Activated naive CD4-positive, alpha-beta T cell treated with anti-CD3 and anti-CD28 coated beads for 36 hours (primary cell): ENCODE measurements around the gene CCNE1. TPM values are rescaled to one million over a fixed set of nuclear protein-coding genes. Genes with fewer than 3 reads are reported as not detected.
A peak's percentile ranks its signal among the peaks of the same experiment; 100 is the strongest.

Source experiments
- CTCF ChIA-PET: fragments of 350-600 bp; sonication (Branson Sonifier 250); formaldehyde crosslinking; loops from one replicate; lab custom pipeline; 2021; ENCODE audit warnings: antibody characterized with exemption; lab: Charles Lee
- DNase-seq: peaks from one replicate; pipeline ENCODE4 v3.0.0-alpha.2; 2020
- H3K27ac Mint-ChIP-seq: one replicate; pipeline ENCODE4 v1.8.0; 2021; ENCODE audit warnings: mild to moderate bottlenecking, mixed read lengths
- H3K27me3 Mint-ChIP-seq: one replicate; pipeline ENCODE4 v1.8.0; 2021; ENCODE audit warnings: low read depth, mixed read lengths
- H3K36me3 Mint-ChIP-seq: one replicate; pipeline ENCODE4 v1.8.0; 2021; ENCODE audit warnings: low read depth, mixed read lengths
- H3K4me1 Mint-ChIP-seq: one replicate; pipeline ENCODE4 v1.8.0; 2021; ENCODE audit warnings: low read depth, mixed read lengths
- H3K4me3 Mint-ChIP-seq: one replicate; pipeline ENCODE4 v1.8.0; 2021; ENCODE audit warnings: mild to moderate bottlenecking, moderate library complexity, mixed read lengths
- H3K9me3 Mint-ChIP-seq: one replicate; pipeline ENCODE4 v1.8.0; 2021; ENCODE audit warnings: mixed read lengths
- intact Hi-C: fragments of 100-400 bp; cut with micrococcal nuclease; formaldehyde crosslinking; loops from one replicate; pipeline ENCODE4 v1.15.1; 2023
- total RNA-seq, 2 experiments: library from RNA; stranded (reverse); gene quantifications; one replicate each; pipeline ENCODE4 v1.2.3, GENCODE V29; 2021

The CCNE1 gene
- total RNA-seq, 2 experiments from 2014 or later, result 31.2 to 34.1 TPM

- no peak overlapping the region for H3K4me3 Mint-ChIP-seq
- no peaks in the 10 kb centered on the region for H3K9me3 Mint-ChIP-seq
- H3K27me3 Mint-ChIP-seq, result no peaks in the 10 kb centered on the region
- peaks cover 37% of the 10 kb centered on the region for H3K4me1 Mint-ChIP-seq
- intact Hi-C loops, result no loop called here
- CTCF ChIA-PET, result interaction anchor here (0.6 kb wide), 1 partner anchor 62 kb away, joined by 5 read pairs; no protein-coding TSS in a partner anchor
- no peaks in the 10 kb centered on the region for H3K36me3 Mint-ChIP-seq
- no peak for DNase-seq
- H3K27ac Mint-ChIP-seq, result no peak overlapping the region
These were observed 29.4 kb downstream of the CCNE1 start for GRCh38 chr19:29841209-29841558.

DNA sequence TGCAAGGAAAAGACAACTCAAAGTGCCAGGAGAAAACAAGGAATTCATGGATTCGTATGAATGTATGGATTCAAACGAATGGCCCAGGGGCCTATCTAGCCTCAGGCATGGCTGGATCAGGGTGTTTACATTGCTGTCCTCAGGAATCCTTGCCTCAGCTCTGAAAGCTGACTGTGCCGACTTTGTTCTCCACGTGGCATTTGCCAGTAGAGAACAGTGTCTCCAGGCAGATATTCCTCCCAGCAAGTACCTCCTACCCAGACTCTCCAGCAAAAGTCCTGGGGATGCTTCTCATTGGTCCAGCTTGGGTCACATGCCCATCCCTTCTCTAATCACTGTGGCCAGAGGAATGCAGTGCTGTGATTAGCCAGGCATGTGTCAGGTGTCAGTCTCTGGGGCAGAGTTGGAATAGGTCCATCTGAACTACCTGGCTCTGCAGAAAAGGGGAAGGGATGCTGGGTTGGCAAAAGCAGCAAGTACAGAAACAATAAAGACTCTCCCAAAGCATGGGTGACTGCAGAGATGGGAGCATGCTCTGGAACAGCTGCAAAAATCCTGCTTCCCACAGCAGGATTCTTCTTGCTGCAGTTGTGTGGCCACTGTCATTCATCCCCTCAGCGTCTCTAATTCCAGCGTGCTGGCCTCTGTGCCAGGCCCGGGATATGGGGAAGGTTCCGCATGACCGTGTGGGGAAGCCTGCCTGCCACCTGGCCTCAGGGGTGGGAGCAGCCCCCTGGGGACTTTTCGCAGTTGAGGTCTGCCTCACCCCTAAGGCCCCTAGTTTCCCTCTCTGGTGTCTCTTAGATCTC, 30.0 kb downstream of the CCNE1 start:
- Mint-ChIP-seq H3K27me3 (no peaks in the 10 kb centered on the region), H3K36me3 (no peaks in the 10 kb centered on the region), H3K9me3 (no peaks in the 10 kb centered on the region), H3K27ac (no peak overlapping the region), H3K4me1 (peaks cover 32% of the 10 kb centered on the region), H3K4me3 (no peak overlapping the region)
- no peak for DNase-seq
- intact Hi-C loops, result no loop called here
- CTCF ChIA-PET, result interaction anchor here (1.0 kb wide), 1 partner anchor 125 kb away, joined by 3 read pairs; no protein-coding TSS in a partner anchor

- DNase-seq, result no peak
- CTCF ChIA-PET, result interaction anchor here (0.6 to 1.9 kb wide), 3 partner anchors 26 to 126 kb away, joined by 3 to 6 read pairs (median 5); no protein-coding TSS in a partner anchor
- no peak overlapping the region for H3K4me3 Mint-ChIP-seq
- no peaks in the 10 kb centered on the region for H3K36me3 Mint-ChIP-seq
- no peak overlapping the region for H3K27ac Mint-ChIP-seq
- peaks cover 23% of the 10 kb centered on the region for H3K4me1 Mint-ChIP-seq
- intact Hi-C loops, result no loop called here
- H3K9me3 Mint-ChIP-seq, result no peaks in the 10 kb centered on the region
- no peaks in the 10 kb centered on the region for H3K27me3 Mint-ChIP-seq
These were observed 30.8 kb downstream of the CCNE1 start for GRCh38 chr19:29842471-29843179.

DNA sequence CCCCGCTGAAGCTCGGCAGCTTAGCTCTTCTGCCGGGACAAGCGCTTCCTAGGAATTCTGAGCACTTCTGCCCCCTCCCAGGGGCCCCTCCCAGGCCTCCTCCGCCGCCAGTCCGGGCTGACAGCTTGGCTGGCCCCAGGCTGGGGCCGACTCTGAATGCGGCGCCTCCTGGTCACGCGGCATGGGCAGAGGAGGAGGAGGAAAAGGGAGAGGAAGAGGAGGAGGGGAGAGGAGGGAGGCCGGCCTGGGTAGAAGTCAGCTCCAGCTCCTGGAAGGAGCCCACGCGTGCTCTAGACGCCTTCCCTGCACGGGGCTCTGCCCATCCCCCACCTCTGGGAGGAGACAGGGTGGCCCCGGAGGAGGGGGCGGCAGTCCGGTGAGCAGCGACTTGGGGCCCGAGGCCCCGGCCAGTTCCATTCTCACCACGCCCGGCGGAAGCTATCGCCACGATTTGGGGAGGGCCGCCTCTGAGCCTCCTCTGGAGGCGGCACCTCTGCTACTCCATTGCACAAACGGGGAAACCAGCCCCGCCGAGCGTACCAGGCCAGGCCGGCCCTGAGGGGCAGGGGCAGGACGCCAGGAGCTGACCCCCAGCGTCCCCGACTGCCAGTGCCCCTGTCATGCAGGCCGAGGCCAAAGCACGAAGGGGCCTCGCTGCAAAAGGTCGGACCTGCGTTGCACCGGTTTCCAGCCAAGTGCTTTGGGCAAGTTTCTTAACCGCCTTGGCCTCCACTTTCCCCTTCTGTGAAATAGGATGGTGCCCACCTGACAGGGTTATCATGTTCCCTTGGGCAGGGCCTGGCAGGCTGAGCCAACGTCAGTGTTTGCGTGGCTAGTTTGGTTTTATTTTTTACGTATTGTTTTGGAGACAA, 31.6 kb downstream of the CCNE1 start:
- DNase-seq, result peak; percentile 13
- H3K9me3 Mint-ChIP-seq, result no peaks in the 10 kb centered on the region

DNA sequence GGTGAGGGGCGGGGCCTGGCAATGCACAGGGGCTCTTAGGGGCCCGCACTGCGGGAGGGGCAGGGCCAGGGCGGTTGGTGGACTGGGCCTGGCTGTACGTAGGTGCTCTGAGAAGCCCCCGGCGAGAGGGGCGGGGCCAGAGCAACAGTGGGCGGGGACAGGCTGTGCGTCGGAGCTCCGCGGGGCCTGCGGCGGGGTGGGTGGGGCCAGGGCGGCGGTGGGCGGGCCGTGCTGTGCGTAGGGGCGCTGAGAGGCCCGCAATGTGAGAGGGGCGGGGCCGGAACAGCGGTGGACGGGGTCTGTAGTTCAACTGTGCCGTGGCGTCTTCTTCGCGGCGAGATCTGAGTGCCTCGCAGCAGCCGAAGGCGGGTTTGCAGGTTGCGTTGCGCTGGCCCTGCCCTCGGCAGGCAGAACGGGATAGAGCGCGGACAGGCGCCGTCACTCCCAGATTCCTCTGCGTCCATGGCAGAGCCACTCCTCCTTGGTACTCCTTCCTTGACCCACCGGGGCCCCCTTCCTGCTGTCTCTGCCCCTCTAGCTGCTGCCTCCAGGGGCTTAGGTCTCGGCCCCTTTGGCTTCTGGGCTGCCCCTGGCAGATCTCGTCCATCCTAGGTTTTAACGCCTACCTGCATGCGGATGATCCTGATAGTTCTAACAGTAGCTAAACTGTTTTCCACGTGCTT, 33.2 kb downstream of the CCNE1 start:
- Mint-ChIP-seq H3K4me1 (peaks cover 10% of the 10 kb centered on the region), H3K27me3 (no peaks in the 10 kb centered on the region), H3K27ac (peak overlapping the region; percentile 79), H3K9me3 (no peaks in the 10 kb centered on the region), H3K36me3 (no peaks in the 10 kb centered on the region), H3K4me3 (peak overlapping the region; percentile 83)
- intact Hi-C loops, result loop anchor here (1.0 to 2.0 kb wide), 9 partner anchors 8 to 239 kb away; partner anchors contain the start of genes CCNE1, POP4 and URI1
- DNase-seq, result peak; percentile 96
- CTCF ChIA-PET, result interaction anchor here (0.7 to 1.3 kb wide), 4 partner anchors 9 to 58 kb away, joined by 3 to 5 read pairs (median 4); no protein-coding TSS in a partner anchor

More for the DNA sequence above, 31.6 kb downstream of the CCNE1 start:
- peaks cover 15% of the 10 kb centered on the region for H3K4me1 Mint-ChIP-seq
- peak overlapping the region; percentile 60 for H3K4me3 Mint-ChIP-seq
- H3K27me3 Mint-ChIP-seq, result no peaks in the 10 kb centered on the region
- CTCF ChIA-PET, result interaction anchor here (1.0 to 1.9 kb wide), 2 partner anchors 83 to 127 kb away, joined by 3 to 6 read pairs; no protein-coding TSS in a partner anchor
- intact Hi-C loops, result loop anchor here (2.0 kb wide), 1 partner anchor 171 kb away; no protein-coding TSS in a partner anchor
- H3K36me3 Mint-ChIP-seq, result no peaks in the 10 kb centered on the region
- no peak overlapping the region for H3K27ac Mint-ChIP-seq

GRCh38 chr19:29845574-29846176, 33.9 kb downstream of the CCNE1 start:
- Mint-ChIP-seq H3K4me1 (peaks cover 10% of the 10 kb centered on the region), H3K27ac (peak overlapping the region; percentile 78), H3K4me3 (peak overlapping the region; percentile 83), H3K9me3 (no peaks in the 10 kb centered on the region), H3K27me3 (no peaks in the 10 kb centered on the region), H3K36me3 (no peaks in the 10 kb centered on the region)
- intact Hi-C loops, result loop anchor here (1.0 to 2.0 kb wide), 9 partner anchors 8 to 239 kb away; partner anchors contain the start of genes CCNE1, POP4 and URI1
- peak; percentile 44 for DNase-seq
- CTCF ChIA-PET, result interaction anchor here (0.9 to 1.3 kb wide), 2 partner anchors 26 to 58 kb away, joined by 3 to 5 read pairs; no protein-coding TSS in a partner anchor

DNA sequence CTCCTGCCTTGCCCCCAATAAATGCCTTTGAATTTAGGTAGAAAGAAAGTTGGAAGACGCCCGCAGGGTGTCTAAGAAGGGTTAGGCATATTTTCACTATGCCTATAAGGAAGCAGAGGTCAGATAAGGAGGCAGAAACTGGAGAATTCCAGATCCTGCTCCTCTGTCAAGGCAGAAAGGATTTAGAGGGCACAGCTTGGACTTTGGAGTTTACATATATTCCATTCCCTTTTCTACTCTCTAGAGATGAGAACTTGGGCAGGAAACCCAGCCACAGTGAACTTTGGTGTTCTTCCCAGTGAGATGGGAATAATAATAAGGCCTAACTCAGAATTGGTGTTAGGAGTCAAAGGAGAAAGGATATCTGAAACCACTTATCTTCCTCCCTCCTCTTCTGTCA, 37.4 kb downstream of the CCNE1 start:
- Mint-ChIP-seq H3K27ac (no peak overlapping the region), H3K4me1 (peaks cover 21% of the 10 kb centered on the region), H3K36me3 (no peaks in the 10 kb centered on the region), H3K4me3 (no peak overlapping the region), H3K9me3 (no peaks in the 10 kb centered on the region), H3K27me3 (no peaks in the 10 kb centered on the region)
- CTCF ChIA-PET, result interaction anchor here (2.9 kb wide), 1 partner anchor 9 kb away, joined by 13 read pairs; no protein-coding TSS in a partner anchor
- no peak for DNase-seq
- intact Hi-C loops, result no loop called here

GRCh38 chr19:29850482-29850881, 38.7 kb downstream of the CCNE1 start:
- CTCF ChIA-PET, result interaction anchor here (0.6 to 1.4 kb wide), 4 partner anchors 11 to 86 kb away, joined by 3 to 4 read pairs (median 4); no protein-coding TSS in a partner anchor
- Mint-ChIP-seq H3K27ac (no peak overlapping the region), H3K9me3 (no peaks in the 10 kb centered on the region), H3K27me3 (no peaks in the 10 kb centered on the region), H3K4me1 (peaks cover 20% of the 10 kb centered on the region), H3K36me3 (no peaks in the 10 kb centered on the region), H3K4me3 (no peak overlapping the region)
- DNase-seq, result no peak
- intact Hi-C loops, result no loop called here

- intact Hi-C loops, result no loop called here
- peaks cover 14% of the 10 kb centered on the region for H3K4me1 Mint-ChIP-seq
- no peaks in the 10 kb centered on the region for H3K36me3 Mint-ChIP-seq
- no peaks in the 10 kb centered on the region for H3K9me3 Mint-ChIP-seq
- H3K27ac Mint-ChIP-seq, result no peak overlapping the region
- DNase-seq, result peak; percentile 43
- CTCF ChIA-PET, result interaction anchor here (0.6 to 1.5 kb wide), 4 partner anchors 16 to 136 kb away, joined by 3 read pairs; no protein-coding TSS in a partner anchor
- H3K4me3 Mint-ChIP-seq, result no peak overlapping the region
- H3K27me3 Mint-ChIP-seq, result no peaks in the 10 kb centered on the region
These were observed 40.2 kb downstream of the CCNE1 start for GRCh38 chr19:29851769-29852521.

GRCh38 chr19:29854033-29854432, 42.2 kb downstream of the CCNE1 start:
- Mint-ChIP-seq H3K36me3 (no peaks in the 10 kb centered on the region), H3K27me3 (no peaks in the 10 kb centered on the region), H3K4me3 (no peak overlapping the region), H3K27ac (no peak overlapping the region), H3K4me1 (peaks cover 17% of the 10 kb centered on the region), H3K9me3 (no peaks in the 10 kb centered on the region)
- CTCF ChIA-PET, result interaction anchor here (0.5 to 1.2 kb wide), 3 partner anchors 9 to 82 kb away, joined by 3 to 4 read pairs (median 3); no protein-coding TSS in a partner anchor
- intact Hi-C loops, result no loop called here
- no peak for DNase-seq
